Astrocyte of the cerebellum (primary cell): ENCODE results near the gene GFOD1.

Experiments used
- DNase-seq: peaks from one replicate; pipeline ENCODE4 v3.0.0-alpha.2; 2011; ENCODE audit warnings: low read depth
- H3K4me3 ChIP-seq: 2 replicates; pipeline ENCODE4 v1.5.1; 2011; ENCODE audit warnings: mild to moderate bottlenecking, low read depth, low read length, moderate library complexity
- CTCF ChIP-seq: IDR thresholded peaks from 2 replicates; pipeline ENCODE4 v1.5.1; 2012; ENCODE audit warnings: low read length, low read depth, moderate library complexity, mild to moderate bottlenecking; ENCODE audit errors: missing control alignments
- in situ Hi-C: cut with HindIII; loops from 2 replicates; pipeline ENCODE4 v1.10.0; 2017; ENCODE audit warnings: low sequenced_read_pairs

The GFOD1 gene

DNA sequence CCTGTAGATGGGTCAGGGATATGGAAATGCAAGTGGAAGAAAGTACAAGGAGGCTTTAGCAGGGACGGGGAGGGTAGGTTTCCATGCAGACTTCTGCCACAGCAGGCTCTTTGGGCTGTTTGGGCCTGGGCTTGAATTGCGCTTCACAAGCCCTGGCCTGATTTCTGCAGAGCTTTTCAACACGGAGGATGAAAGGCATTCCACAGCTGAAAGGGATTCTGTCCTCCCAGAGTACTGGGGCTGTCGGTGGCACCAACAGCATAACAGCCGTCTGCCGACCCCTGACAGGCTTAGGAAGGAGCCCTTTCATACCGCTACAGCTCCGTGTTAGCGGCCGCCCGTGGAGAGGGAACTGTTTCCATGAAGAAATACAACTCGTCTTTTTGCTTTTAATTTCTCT lies 136.1 kb downstream of the GFOD1 start:
- no peak for TF ChIP-seq CTCF
- in situ Hi-C loops, result loop anchor here (5.0 kb wide), 1 partner anchor 181 kb away; no protein-coding TSS in a partner anchor
- H3K4me3 ChIP-seq, result no peak overlapping the region
- no peak for DNase-seq

- no peak for DNase-seq
- H3K4me3 ChIP-seq, result no peak overlapping the region
- in situ Hi-C loops, result loop anchor here (5.0 kb wide), 1 partner anchor 182 kb away; no protein-coding TSS in a partner anchor
- no peak for TF ChIP-seq CTCF
Observed at GRCh38 chr6:13349811-13350506, 137.4 kb downstream of the GFOD1 start.

DNA sequence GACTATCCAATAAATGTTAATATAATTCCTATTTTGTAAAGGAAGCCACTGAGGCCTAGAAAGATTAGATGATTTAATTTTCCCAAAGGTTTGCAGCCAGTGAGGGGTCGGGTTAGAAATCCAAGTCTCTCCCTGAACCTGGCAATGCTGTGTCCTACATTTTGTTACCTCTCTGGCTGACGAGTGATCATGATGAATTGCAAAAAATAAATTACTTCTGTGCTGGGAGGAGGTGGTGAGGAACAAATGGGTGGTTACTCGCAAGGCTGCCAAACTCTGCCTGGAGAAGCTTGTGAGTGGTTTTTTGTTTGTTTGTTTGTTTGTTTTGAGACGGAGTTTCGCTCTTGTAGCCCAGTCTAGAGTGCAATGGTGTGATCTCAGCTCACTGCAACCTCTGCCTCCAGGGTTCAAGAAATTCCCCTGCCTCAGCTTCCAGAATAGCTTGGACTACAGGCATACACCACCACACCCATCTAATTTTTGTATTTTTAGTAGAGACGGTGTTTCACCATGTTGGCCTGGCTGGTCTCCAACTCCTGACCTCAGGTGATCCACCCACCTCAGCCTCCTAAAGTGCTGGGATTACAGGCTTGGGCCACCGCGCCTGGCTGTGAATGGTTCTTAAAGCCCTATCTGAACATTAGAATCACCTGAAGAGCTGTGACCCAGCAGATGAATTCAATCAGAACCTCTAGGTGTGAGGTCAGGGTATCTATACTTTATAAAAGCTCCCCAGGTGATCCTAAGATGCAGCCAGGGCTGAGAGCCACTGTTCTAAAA lies 138.9 kb downstream of the GFOD1 start:
- in situ Hi-C loops, result no loop called here
- H3K4me3 ChIP-seq, result no peak overlapping the region
- TF ChIP-seq CTCF, result no peak
- no peak for DNase-seq

DNA sequence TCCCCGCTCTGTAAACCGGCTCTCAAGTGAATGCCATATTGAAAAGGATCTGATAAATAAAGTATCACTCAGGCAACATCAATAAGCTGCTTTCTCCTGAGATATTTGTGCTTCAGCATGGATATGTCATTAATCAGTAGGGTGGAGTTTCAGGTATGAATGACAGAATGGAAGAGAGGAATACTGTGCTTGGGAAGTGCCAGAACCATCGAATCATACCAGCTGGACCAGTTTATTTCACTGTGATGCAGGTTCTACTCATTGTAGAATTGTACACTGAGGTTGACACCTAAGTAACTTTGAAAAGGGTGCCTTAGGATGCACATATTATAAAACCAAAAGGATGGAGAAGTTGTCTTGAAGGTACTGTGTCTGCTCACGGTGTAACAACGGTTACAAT lies 141.2 kb downstream of the GFOD1 start:
- H3K4me3 ChIP-seq, result no peak overlapping the region
- TF ChIP-seq CTCF, result no peak

GRCh38 chr6:13342414-13343019 lies 144.9 kb downstream of the GFOD1 start:
- no peak for DNase-seq
- H3K4me3 ChIP-seq, result no peak overlapping the region
- no peak for TF ChIP-seq CTCF
- in situ Hi-C loops, result no loop called here

More for the DNA sequence above, 141.2 kb downstream of the GFOD1 start:
- no peak for DNase-seq
- in situ Hi-C loops, result no loop called here

- in situ Hi-C loops, result loop anchor here (10.0 kb wide), 1 partner anchor 415 kb away; no protein-coding TSS in a partner anchor
- no peak for DNase-seq
- no peak overlapping the region for H3K4me3 ChIP-seq
- no peak for TF ChIP-seq CTCF
Observed at GRCh38 chr6:13339863-13340630, 147.4 kb downstream of the GFOD1 start.
